Activated T-helper 9 cell treated with anti-CD3 and anti-CD28 coated beads, Interleukin-2, amount 50 U/mL, for 16 hours (primary cell): ENCODE results near the gene FBH1.
"Not testable (repeated sequence)": the region's sequence is repeated elsewhere in the genome, so short reads cannot be mapped to it uniquely, and the experiment has no call there.

Source experiments
- DNase-seq: peaks from one replicate; pipeline ENCODE4 v3.0.0-alpha.2; 2020; ENCODE audit warnings: low read depth

Gene FBH1

GRCh38 chr10:5904227-5904626, 14.2 kb downstream of the FBH1 start:
- no peak for DNase-seq

- no peak for DNase-seq
These were observed 15.9 kb downstream of the FBH1 start for GRCh38 chr10:5905854-5906507.

DNA sequence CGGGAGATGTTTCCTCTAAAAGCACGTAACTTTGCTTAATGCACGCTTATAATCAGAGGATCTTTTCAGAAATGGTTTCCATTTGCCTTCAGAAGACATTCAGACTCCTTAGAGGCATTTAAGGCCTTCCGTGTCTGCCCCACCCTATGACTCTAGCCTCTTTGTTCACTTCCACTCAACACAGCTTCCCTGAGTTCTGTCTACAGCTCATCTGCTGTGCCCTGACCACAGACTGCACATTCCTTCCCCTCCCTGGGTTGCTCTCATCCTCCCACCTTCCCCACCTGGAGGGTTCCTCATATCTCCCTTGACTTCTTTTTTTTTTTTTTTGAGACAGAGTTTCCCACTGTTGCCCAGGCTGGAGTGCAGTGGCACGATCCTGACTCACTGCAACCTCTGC, 16.6 kb downstream of the FBH1 start:
- DNase-seq = no peak

GRCh38 chr10:5908676-5909075, 18.6 kb downstream of the FBH1 start:
- not testable (repeated sequence) for DNase-seq

- DNase-seq = no peak
These were observed 20.5 kb downstream of the FBH1 start for GRCh38 chr10:5910323-5911100.

DNA sequence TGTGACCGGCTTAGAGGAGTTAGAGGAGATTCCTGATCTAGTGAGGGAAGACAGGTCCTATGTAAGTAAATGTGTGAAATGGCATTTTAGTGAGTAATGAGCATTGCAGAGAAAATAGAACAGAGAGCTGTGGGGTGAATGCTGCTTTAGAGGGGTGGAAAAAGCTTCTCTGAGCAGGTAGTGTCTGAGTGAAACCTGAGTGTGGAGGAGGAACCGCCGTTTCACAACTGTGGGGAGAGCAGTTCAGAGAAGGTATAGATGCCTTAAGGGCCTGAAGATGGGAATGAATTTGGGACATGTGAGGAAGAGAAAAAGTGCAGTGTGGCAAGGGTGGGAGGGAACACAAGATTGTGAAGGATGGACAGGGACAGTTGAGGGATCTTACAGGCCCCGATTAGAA, 21.6 kb downstream of the FBH1 start:
- DNase-seq = no peak

DNA sequence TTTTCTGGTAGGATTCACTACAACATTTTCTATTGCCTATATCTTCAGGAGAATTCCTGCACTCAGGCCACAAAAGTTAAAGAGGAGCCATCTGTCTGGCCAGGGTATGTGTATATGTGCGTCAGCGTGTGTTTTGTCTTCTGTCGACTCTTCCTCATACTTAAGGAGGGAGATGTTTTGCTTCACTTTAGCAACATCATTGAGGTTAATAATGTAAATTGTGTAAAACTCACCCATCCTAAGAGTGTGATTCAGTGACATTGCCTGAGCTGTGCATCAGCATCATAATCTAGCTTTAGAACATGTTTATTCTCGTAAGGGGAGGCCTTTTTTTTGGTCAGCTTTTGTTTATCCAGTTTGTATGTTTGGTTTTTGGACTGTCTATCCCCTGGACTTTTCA, 23.7 kb downstream of the FBH1 start:
- DNase-seq = no peak

- DNase-seq = no peak
These were observed 25.4 kb downstream of the FBH1 start for GRCh38 chr10:5915451-5915850.

GRCh38 chr10:5917305-5917704, 27.3 kb downstream of the FBH1 start:
- no peak for DNase-seq

- no peak for DNase-seq
These were observed 28.7 kb downstream of the FBH1 start for GRCh38 chr10:5918763-5919162.

DNA sequence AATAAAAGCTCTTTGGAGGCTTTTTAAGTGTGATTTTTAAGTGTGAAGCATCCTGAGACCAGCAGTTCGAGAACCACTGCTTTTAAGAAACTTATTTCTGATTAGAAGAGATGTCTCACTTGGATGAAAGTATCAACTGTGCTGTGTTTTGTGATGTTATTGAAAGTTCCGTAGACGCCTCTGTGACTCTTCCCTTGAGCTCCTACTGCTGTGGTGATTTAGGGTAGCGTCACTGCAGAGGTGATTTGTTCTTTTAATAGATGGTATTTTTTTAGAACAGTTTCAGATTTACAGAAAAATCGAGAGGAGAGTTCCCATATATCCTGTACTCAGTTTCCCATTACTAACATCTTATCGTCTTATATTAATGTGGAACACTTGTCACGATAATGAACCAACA, 29.5 kb downstream of the FBH1 start:
- DNase-seq = no peak

DNA sequence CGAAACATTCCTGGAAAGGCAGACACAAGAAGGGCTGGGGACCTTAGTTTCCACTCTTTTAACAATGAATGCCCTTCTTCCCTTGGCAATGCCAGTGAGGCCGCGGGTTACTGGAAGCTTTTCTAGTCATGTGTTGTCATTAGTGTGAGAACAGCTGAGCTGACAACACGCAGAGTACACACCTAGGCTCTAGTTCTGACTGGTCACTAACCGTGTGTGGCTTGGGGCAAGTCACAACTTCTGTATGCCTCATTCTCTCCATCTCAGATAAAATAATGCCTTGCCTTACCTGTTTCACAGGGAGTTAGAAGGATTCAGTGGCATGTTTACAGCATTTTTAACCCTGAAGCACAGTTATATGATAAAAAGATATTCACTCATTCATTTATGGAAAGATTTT, 31.7 kb downstream of the FBH1 start:
- DNase-seq = no peak

DNA sequence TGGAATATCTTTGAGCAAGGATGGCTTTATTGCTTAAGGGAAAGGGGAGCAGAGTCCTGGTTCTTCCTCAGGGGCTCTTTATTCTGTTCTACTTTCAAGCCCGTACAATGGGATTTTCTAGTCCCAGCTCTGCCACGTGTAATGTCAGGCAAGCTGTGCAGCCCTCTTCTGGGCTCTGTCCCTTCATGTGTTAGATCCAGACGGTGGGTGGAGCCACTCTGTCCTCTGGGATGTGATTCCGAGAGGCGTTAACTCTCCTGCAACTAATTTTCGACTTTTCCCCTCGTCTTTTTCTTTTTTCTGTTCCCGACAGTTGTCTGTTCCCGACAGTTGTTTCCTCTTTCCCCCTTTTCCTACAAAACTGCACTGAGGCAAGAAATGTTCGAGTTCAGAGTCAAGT, 34.8 kb downstream of the FBH1 start:
- DNase-seq = no peak

DNA sequence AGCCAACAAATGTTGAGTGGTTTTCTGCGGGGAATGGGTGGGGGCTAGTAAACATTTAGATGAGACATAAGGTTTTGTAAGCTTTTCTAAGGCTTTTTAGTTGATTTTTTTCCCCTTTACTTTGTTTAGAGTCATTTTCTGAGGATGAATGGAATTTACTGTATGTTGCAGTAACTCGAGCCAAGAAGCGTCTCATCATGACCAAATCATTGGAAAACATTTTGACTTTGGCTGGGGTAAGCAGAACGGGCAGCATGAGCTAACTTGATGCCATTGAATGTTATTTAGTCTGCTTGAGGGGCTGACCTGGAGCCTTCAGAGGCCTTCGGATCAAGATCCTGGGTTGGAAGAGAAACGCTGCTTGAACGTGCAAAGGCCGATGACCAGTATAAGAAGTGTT, 37.3 kb downstream of the FBH1 start:
- no peak for DNase-seq

- no peak for DNase-seq
These were observed 39.4 kb downstream of the FBH1 start for GRCh38 chr10:5929442-5929841.

DNA sequence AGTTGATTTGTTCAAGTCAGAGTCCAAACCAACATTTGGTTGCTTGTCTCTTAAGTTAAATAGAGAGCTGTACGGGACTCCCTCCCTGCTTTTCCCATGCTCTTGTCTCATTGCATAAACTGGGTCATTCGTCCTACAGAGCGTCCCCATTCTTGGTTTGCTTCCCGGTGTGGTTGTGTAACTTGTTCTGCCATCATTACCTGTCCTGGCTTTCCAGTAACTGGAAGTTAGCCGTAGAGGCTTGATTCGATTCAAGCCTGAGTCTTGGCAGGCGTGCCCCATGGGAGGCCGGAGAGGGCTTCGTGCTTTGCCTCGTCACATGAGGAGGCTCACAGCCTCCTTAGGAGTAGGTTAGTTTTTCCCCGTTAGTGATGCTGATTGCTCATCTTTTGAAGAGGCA, 40.2 kb downstream of the FBH1 start:
- DNase-seq = no peak

GRCh38 chr10:5932345-5932744, 42.3 kb downstream of the FBH1 start:
- DNase-seq = no peak

GRCh38 chr10:5933909-5934546, 44.0 kb downstream of the FBH1 start:
- DNase-seq = no peak

DNA sequence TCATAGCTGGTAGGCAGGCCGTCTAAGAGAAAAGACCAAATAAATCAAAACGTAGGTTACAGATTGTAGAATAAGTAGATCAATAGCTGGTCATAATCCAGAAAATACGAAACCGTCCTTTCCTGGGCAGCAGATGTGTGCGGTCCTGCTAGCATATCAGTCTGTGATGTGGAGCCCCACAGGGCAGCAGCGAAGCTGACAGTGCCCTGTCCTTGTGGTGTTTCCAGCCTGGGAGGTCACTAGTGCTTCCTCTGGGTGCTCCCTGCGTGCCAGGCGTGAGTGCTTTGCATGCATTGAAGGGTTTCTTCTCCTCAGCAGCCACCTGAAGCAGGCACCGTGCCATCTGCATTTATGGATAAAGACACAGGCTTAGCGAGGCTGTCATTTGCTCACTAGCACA, 45.6 kb downstream of the FBH1 start:
- no peak for DNase-seq

GRCh38 chr10:5937016-5937415, 47.0 kb downstream of the FBH1 start:
- DNase-seq = no peak

DNA sequence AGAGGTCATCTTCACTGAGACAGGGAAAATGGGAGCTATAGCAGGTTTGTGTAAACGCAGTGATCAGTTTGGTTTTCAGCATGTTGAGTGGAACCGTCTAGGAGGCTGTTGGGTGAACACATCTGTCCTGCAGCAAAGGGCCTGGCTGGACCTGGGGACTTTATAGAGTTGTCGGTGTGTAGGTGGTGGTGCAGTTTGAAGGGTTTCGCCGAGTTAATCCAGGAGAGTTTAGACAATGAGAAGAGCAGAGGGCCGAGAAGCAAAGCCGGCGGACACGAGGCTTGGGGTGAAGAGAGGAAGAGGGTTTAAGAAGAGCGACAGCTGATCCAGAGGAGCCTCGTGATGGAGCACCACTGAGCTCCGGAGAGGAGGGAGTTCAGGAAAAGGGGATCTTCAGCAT, 48.2 kb downstream of the FBH1 start:
- no peak for DNase-seq

- no peak for DNase-seq
These were observed 50.8 kb downstream of the FBH1 start for GRCh38 chr10:5940807-5941218.

DNA sequence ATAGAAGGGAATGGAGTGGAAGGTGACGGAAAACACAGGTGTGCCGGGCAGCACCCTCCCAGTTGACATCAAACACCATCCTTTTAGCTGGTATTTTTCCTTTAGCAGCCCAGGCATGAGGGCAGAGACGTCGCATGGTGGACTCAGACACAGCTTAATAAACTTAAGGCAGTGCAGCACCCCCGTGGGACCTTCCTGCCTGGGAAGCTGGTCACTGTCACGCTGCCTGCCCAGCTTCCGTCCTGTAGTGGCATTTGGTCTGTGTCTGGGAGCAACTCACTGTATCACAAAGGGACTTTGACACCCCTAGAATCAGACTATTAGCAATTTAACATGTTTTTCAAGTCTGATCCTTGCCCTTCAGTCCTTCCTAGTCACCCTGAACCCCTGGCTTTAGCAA, 51.5 kb downstream of the FBH1 start:
- no peak for DNase-seq
